HUES64 (cell line): ENCODE measurements around the gene GRID1.
"Not testable (repeated sequence)": the region's sequence is repeated elsewhere in the genome, so short reads cannot be mapped to it uniquely, and the experiment has no call there.

Experiments used
- H3K27ac ChIP-seq: 2 replicates; pipeline ENCODE4 v1.7.0; 2013; ENCODE audit warnings: low read depth, low read length, inconsistent platforms
- H3K27me3 ChIP-seq: 2 replicates; pipeline ENCODE4 v1.6.1; 2013; ENCODE audit warnings: mild to moderate bottlenecking, low read length; ENCODE audit not compliant: insufficient read depth
- H3K36me3 ChIP-seq: 2 replicates; pipeline ENCODE4 v1.6.1; 2013; ENCODE audit warnings: mild to moderate bottlenecking, low read length; ENCODE audit not compliant: insufficient read depth
- H3K4me1 ChIP-seq: 2 replicates; pipeline ENCODE4 v1.6.1; 2013; ENCODE audit warnings: mild to moderate bottlenecking, low read length, moderate library complexity; ENCODE audit not compliant: insufficient read depth
- H3K4me3 ChIP-seq: 2 replicates; pipeline ENCODE4 v1.5.1; 2013; ENCODE audit warnings: mild to moderate bottlenecking, low read length, moderate library complexity
- H3K9ac ChIP-seq: 2 replicates; pipeline ENCODE4 v1.6.1; 2013; ENCODE audit warnings: mild to moderate bottlenecking, low read depth, low read length
- H3K9me3 ChIP-seq: 2 replicates; pipeline ENCODE4 v1.6.1; 2013; ENCODE audit warnings: low read depth, low read length; ENCODE audit not compliant: insufficient read depth
- WGBS: fragments of 150-250, 120-280 bp; methylation state at CpG from one replicate; pipeline ENCODE4 v1.1.7; 2013; ENCODE audit warnings: missing lambda C conversion rate; 5-methylcytosine and 5-hydroxymethylcytosine counted together

GRID1 gene

DNA sequence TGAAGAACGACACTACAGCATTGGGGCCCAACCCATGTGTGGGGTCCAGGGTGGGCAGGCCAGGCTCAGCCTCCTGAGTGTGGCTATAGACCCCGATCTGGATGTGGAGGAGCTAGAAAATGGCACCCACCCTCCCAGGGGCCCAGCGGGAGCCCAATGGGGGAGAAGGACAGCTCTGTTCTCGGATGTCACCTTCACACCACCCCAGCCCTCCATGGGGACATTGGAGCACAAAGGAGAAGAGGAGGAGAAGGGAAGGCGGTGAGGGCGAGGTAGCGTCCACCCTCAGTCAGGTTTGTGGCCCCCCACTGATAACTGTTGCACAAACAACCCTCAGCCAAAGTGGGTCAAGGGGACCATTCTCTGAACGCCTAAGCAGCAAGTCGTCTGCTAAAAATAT, 509.3 kb downstream of the GRID1 start:
- Histone ChIP-seq H3K27ac (no peak overlapping the region), H3K36me3 (no peaks in the 10 kb centered on the region), H3K9ac (no peak overlapping the region), H3K4me3 (no peak overlapping the region), H3K9me3 (no peaks in the 10 kb centered on the region), H3K4me1 (no peaks in the 10 kb centered on the region), H3K27me3 (no peaks in the 10 kb centered on the region)
- WGBS, result 95% methylated on average over 6 of the region's 9 CpGs

- H3K36me3 ChIP-seq, result no peaks in the 10 kb centered on the region
- H3K27ac ChIP-seq, result no peak overlapping the region
- no peaks in the 10 kb centered on the region; the same call in 1 of the 2 replicates for H3K9me3 ChIP-seq
- 91% methylated on average over 6 of the region's 6 CpGs for WGBS
- H3K4me1 ChIP-seq, result no peaks in the 10 kb centered on the region
- H3K27me3 ChIP-seq, result no peaks in the 10 kb centered on the region
- H3K9ac ChIP-seq, result no peak overlapping the region
- no peak overlapping the region for H3K4me3 ChIP-seq
Observed at GRCh38 chr10:85851934-85852333, 514.7 kb downstream of the GRID1 start.

DNA sequence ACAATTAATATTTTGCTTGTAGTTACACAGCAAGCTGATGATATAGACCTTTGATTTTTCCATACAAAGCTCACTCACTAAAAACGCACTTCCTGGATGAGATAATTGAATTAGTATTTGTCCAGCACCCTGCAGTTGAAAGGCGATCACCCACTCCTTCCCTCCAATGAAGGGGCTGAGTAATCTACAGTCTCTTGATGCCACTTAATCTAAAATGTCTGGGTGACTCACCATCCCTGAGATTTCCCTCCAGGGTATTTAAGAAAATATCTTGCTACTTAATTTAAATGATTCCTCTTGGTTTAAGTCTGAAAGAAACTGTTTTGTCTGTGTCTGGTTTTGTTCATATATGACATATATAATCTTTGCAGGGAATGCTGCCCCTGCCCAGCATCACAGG, 515.3 kb downstream of the GRID1 start:
- Histone ChIP-seq H3K9ac (no peak overlapping the region), H3K9me3 (no peaks in the 10 kb centered on the region; the same call in 1 of the 2 replicates), H3K4me3 (no peak overlapping the region), H3K36me3 (no peaks in the 10 kb centered on the region), H3K27ac (no peak overlapping the region), H3K4me1 (no peaks in the 10 kb centered on the region), H3K27me3 (no peaks in the 10 kb centered on the region)
- 100% methylated on average over 1 of the region's 2 CpGs for WGBS

- Histone ChIP-seq H3K4me3 (no peak overlapping the region), H3K9ac (no peak overlapping the region), H3K27me3 (no peaks in the 10 kb centered on the region), H3K4me1 (no peaks in the 10 kb centered on the region), H3K27ac (no peak overlapping the region), H3K9me3 (no peaks in the 10 kb centered on the region; the same call in 1 of the 2 replicates), H3K36me3 (no peaks in the 10 kb centered on the region)
- 92% methylated on average over 3 of the region's 3 CpGs for WGBS
Observed at GRCh38 chr10:85850736-85851135, 515.9 kb downstream of the GRID1 start.

DNA sequence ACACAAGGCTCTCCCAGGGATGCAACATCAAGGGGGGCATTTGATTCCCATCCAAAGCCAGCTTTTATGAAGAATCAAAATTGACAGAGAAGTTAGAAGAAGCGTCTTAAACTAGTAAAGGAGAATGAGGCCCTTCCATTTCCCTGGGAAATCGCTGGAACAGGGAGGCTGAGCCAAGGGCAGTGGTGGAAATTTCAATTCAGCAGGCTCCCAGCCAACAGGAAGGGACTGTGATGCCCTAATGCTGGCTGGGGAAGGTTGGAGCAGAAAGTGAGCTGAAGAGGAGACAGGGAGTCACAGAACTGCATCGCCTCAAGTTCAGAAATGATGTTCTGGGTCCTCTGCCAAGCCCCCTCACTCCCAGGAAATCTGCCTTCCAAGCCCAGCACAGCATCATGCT, 517.3 kb downstream of the GRID1 start:
- Histone ChIP-seq H3K9ac (no peak overlapping the region), H3K4me1 (no peaks in the 10 kb centered on the region), H3K27me3 (no peaks in the 10 kb centered on the region), H3K36me3 (no peaks in the 10 kb centered on the region), H3K4me3 (no peak overlapping the region), H3K27ac (no peak overlapping the region), H3K9me3 (no peaks in the 10 kb centered on the region; the same call in 1 of the 2 replicates)
- whole genome bisulfite sequencing, result 91% methylated on average over 3 of the region's 3 CpGs

- Histone ChIP-seq H3K36me3 (no peaks in the 10 kb centered on the region), H3K27me3 (no peaks in the 10 kb centered on the region), H3K4me3 (no peak overlapping the region), H3K9ac (no peak overlapping the region), H3K9me3 (no peaks in the 10 kb centered on the region; the same call in 1 of the 2 replicates), H3K27ac (no peak overlapping the region), H3K4me1 (no peaks in the 10 kb centered on the region)
- WGBS, result 82% methylated on average over 4 of the region's 4 CpGs
Observed at GRCh38 chr10:85848756-85849155, 517.8 kb downstream of the GRID1 start.

- H3K4me3 ChIP-seq, result no peak overlapping the region
- H3K27ac ChIP-seq, result no peak overlapping the region
- no peaks in the 10 kb centered on the region for H3K27me3 ChIP-seq
- H3K4me1 ChIP-seq, result no peaks in the 10 kb centered on the region
- H3K9me3 ChIP-seq, result no peaks in the 10 kb centered on the region; the same call in 1 of the 2 replicates
- H3K9ac ChIP-seq, result no peak overlapping the region
- H3K36me3 ChIP-seq, result no peaks in the 10 kb centered on the region
Observed at GRCh38 chr10:85847085-85847484, 519.5 kb downstream of the GRID1 start.

GRCh38 chr10:85838660-85839059, 527.9 kb downstream of the GRID1 start:
- H3K4me1 ChIP-seq, H3K9ac ChIP-seq, H3K27me3 ChIP-seq, H3K4me3 ChIP-seq, H3K27ac ChIP-seq, H3K36me3 ChIP-seq: not testable (repeated sequence)
- H3K9me3 ChIP-seq, result peaks cover 20% of the 10 kb centered on the region

DNA sequence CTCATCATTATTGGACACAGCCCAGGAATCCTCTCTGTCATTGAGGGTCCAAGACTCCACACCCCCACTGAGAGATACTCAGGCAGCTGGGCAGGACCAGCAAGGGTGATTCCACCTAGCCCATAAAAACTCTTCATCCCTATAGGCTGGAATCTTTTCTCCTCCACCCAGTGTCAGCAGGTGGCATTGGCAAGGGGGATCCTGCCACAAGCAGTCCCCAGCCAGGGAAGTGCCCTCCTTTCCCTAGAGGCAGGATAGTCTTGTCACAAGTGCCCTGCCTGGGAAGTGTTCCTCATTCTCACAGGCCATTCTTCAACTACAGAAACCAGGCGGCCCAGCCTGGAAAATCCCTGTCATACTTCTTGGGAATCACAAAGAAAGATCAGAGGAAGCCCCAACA, 533.6 kb downstream of the GRID1 start:
- 0 out of 2 replicates have a peak, but pooled peaks cover 9% of the 10 kb centered on the region for H3K9me3 ChIP-seq
- no peak overlapping the region for H3K9ac ChIP-seq
- no peaks in the 10 kb centered on the region for H3K27me3 ChIP-seq
- no peaks in the 10 kb centered on the region for H3K36me3 ChIP-seq
- H3K4me1 ChIP-seq, result no peaks in the 10 kb centered on the region
- H3K27ac ChIP-seq, result no peak overlapping the region
- WGBS, result 83% methylated on average over 1 of the region's 1 CpG
- no peak overlapping the region for H3K4me3 ChIP-seq

GRCh38 chr10:85831422-85831821, 535.2 kb downstream of the GRID1 start:
- Histone ChIP-seq H3K9ac (no peak overlapping the region), H3K36me3 (no peaks in the 10 kb centered on the region), H3K27ac (no peak overlapping the region), H3K4me3 (no peak overlapping the region), H3K9me3 (no peaks in the 10 kb centered on the region), H3K27me3 (no peaks in the 10 kb centered on the region), H3K4me1 (no peaks in the 10 kb centered on the region)
- WGBS, result no CpG with 5 or more reads among the region's 3 CpGs

DNA sequence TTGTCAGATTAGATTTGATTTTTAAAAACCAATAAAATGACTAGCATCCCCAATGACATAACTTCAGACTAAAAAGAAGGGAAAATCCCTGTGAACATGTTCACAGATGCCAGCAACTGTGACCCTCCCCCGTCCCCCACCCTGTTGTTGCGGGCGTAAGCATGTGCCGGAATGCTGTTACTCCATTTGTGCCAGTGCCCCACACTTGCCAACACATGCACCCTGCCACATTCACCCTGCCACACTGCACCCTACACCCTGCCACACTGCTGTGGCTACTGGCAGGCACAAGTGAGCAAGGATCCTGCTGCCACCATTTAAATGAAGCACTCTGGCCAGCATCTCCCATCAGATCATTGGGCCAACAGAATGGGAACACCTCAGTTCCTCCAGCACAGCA, 540.2 kb downstream of the GRID1 start:
- H3K27me3 ChIP-seq, result no peaks in the 10 kb centered on the region
- H3K27ac ChIP-seq, result no peak overlapping the region
- H3K4me3 ChIP-seq, result no peak overlapping the region
- WGBS, result 97% methylated on average over 4 of the region's 4 CpGs
- H3K4me1 ChIP-seq, result no peaks in the 10 kb centered on the region
- no peaks in the 10 kb centered on the region for H3K9me3 ChIP-seq
- no peak overlapping the region for H3K9ac ChIP-seq
- H3K36me3 ChIP-seq, result no peaks in the 10 kb centered on the region

DNA sequence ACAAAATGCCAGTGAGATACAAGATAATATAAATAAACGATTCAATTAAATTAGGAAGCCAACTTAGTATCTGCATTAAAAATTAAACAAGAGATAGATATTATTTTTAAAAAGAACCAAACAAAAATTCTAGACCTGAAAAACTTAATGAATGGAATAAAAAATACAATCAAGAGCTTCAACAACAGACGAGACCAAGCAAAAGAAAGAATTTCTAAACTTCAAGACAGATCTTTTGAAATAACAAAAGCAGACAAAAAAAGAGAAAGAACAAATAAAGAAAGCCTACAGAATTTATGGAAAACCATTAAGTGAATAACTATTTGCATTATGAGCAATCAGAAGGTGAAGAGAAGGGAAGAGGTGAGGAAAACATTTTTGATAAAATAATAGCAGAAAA, 555.2 kb downstream of the GRID1 start:
- no peaks in the 10 kb centered on the region for H3K36me3 ChIP-seq
- peaks cover 2% of the 10 kb centered on the region; the same call in 1 of the 2 replicates for H3K9me3 ChIP-seq
- no peaks in the 10 kb centered on the region for H3K4me1 ChIP-seq
- H3K27me3 ChIP-seq, result no peaks in the 10 kb centered on the region
- no peak overlapping the region for H3K9ac ChIP-seq
- WGBS, result no CpG with 5 or more reads among the region's 2 CpGs
- H3K4me3 ChIP-seq, result no peak overlapping the region
- no peak overlapping the region for H3K27ac ChIP-seq
